ENCODE results near the gene LRRC10.

LRRC10 gene

GRCh38 chr12:69569236-69569635, 41.5 kb downstream of the LRRC10 start:
- no peak for DNase-seq (ENCODE audit: low read depth)

- no peak for DNase-seq (ENCODE audit: low read depth)
Observed at GRCh38 chr12:69566603-69567002, 44.1 kb downstream of the LRRC10 start.

GRCh38 chr12:69563166-69563762, 47.4 kb downstream of the LRRC10 start:
- DNase-seq (ENCODE audit: low read depth), result no peak
